Measurements from ENCODE around the gene PPP1R9A.

Gene PPP1R9A

DNA sequence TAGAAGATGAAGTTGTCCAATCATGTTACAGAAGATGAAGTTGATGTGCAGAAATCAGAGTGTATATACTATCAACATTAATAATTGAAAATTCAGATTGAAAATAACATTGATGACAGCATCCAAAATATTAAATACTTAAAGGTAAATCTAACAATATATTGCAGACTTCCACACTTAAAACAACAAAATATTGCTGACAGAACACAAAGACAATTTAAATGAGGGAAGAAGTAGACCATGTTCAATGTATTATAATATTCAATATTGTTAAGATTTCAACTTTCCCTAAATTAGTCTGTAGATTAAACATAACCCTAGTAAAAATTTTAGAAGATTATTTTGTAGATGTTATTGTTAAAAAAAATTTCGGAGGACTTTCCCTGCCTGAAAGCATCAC lies 265.0 kb downstream of the PPP1R9A start:
- 91 to 100% methylated on average over 1 of the region's 1 CpG for WGBS, 2 experiments
- Histone ChIP-seq H3K4me1 (ENCODE audit: control insufficient read depth, insufficient read depth, low read length) (no peaks in the 10 kb centered on the region), H3K27me3 (ENCODE audit: control insufficient read depth, insufficient read depth, low read length, poor library complexity, severe bottlenecking) (no peaks in the 10 kb centered on the region), H3K27ac (ENCODE audit: insufficient read depth, low read depth, low read length, poor library complexity, severe bottlenecking) (no peak overlapping the region), H3K9me3 (ENCODE audit: control insufficient read depth, low read length) (no peaks in the 10 kb centered on the region), H3K4me3 (ENCODE audit: insufficient read depth, low read depth, low read length) (no peak overlapping the region), H3K36me3 (ENCODE audit: control insufficient read depth, insufficient read depth, low read length) (no peaks in the 10 kb centered on the region)

DNA sequence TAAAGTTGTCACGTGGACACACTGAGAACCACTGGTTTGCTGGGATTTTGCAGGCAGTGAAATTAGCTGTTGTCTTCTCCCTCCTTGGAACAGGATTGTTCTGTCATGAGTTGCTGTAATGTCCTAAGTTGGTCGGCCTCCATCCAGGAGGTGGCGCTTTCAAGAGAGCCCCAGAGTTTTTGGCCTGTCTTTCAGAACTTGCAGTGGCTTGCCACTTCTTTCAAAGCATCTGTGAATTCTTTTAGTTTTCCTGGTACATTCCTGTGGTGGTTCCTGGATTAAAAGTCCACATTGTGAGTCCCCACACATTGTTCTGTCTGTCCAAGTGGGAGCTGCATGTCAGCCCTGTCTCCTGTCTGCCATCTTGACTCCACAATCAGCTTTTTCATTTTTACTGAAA lies 283.1 kb downstream of the PPP1R9A start:
- no peaks in the 10 kb centered on the region for H3K4me1 ChIP-seq (ENCODE audit: control insufficient read depth, insufficient read depth, low read length)
- H3K36me3 ChIP-seq (ENCODE audit: control insufficient read depth, insufficient read depth, low read length): no peaks in the 10 kb centered on the region
- no peaks in the 10 kb centered on the region for H3K9me3 ChIP-seq (ENCODE audit: control insufficient read depth, low read length)
- no peak overlapping the region for H3K4me3 ChIP-seq (ENCODE audit: insufficient read depth, low read depth, low read length)
- 93 to 96% methylated on average over 3 of the region's 3 CpGs for WGBS, 2 experiments
- H3K27me3 ChIP-seq (ENCODE audit: control insufficient read depth, insufficient read depth, low read length, poor library complexity, severe bottlenecking): no peaks in the 10 kb centered on the region
- no peak overlapping the region for H3K27ac ChIP-seq (ENCODE audit: insufficient read depth, low read depth, low read length, poor library complexity, severe bottlenecking)

GRCh38 chr7:95191795-95192194 lies 284.4 kb downstream of the PPP1R9A start:
- Histone ChIP-seq H3K27ac (ENCODE audit: insufficient read depth, low read depth, low read length, poor library complexity, severe bottlenecking) (no peak overlapping the region), H3K4me3 (ENCODE audit: insufficient read depth, low read depth, low read length) (no peak overlapping the region), H3K36me3 (ENCODE audit: control insufficient read depth, insufficient read depth, low read length) (no peaks in the 10 kb centered on the region)

GRCh38 chr7:95198863-95199262 lies 291.5 kb downstream of the PPP1R9A start:
- Histone ChIP-seq H3K9me3 (ENCODE audit: control insufficient read depth, low read length) (no peaks in the 10 kb centered on the region), H3K36me3 (ENCODE audit: control insufficient read depth, insufficient read depth, low read length) (no peaks in the 10 kb centered on the region), H3K27ac (ENCODE audit: insufficient read depth, low read depth, low read length, poor library complexity, severe bottlenecking) (no peak overlapping the region), H3K4me3 (ENCODE audit: insufficient read depth, low read depth, low read length) (no peak overlapping the region), H3K27me3 (ENCODE audit: control insufficient read depth, insufficient read depth, low read length, poor library complexity, severe bottlenecking) (no peaks in the 10 kb centered on the region), H3K4me1 (ENCODE audit: control insufficient read depth, insufficient read depth, low read length) (no peaks in the 10 kb centered on the region)
- WGBS, 2 experiments: 100% methylated on average over 1 of the region's 1 CpG; no CpG with 5 or more reads in 1 of the 2 experiments

More at GRCh38 chr7:95191795-95192194, 284.4 kb downstream of the PPP1R9A start:
- Histone ChIP-seq H3K9me3 (ENCODE audit: control insufficient read depth, low read length) (no peaks in the 10 kb centered on the region), H3K27me3 (ENCODE audit: control insufficient read depth, insufficient read depth, low read length, poor library complexity, severe bottlenecking) (no peaks in the 10 kb centered on the region), H3K4me1 (ENCODE audit: control insufficient read depth, insufficient read depth, low read length) (no peaks in the 10 kb centered on the region)

- 80 to 84% methylated on average over 3 of the region's 3 CpGs for WGBS, 2 experiments
- no peaks in the 10 kb centered on the region for H3K4me1 ChIP-seq (ENCODE audit: control insufficient read depth, insufficient read depth, low read length)
- H3K4me3 ChIP-seq (ENCODE audit: insufficient read depth, low read depth, low read length): no peak overlapping the region
- H3K27me3 ChIP-seq (ENCODE audit: control insufficient read depth, insufficient read depth, low read length, poor library complexity, severe bottlenecking): no peaks in the 10 kb centered on the region
- no peaks in the 10 kb centered on the region for H3K9me3 ChIP-seq (ENCODE audit: control insufficient read depth, low read length)
- no peaks in the 10 kb centered on the region for H3K36me3 ChIP-seq (ENCODE audit: control insufficient read depth, insufficient read depth, low read length)
- H3K27ac ChIP-seq (ENCODE audit: insufficient read depth, low read depth, low read length, poor library complexity, severe bottlenecking): no peak overlapping the region
Observed at GRCh38 chr7:95199779-95200558, 292.6 kb downstream of the PPP1R9A start.

DNA sequence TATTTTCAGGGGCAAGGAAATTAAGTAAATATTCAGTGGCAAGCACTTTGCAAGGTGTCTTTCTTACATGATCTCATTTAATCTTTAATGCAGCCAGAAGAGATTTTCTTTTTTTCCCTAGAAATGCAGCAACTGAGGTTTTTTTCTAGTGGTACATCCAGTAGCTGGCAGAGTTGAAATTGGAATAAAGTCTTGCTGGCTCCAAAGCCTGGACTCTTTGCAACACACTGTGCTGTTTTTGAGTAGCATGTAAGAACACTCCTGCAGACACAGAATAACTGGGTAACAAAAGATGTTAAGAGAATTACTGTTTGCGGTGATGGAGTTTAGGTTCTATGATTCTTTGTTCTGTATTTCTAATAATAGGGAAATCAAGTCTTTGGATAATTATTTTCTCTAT lies 293.3 kb downstream of the PPP1R9A start:
- Histone ChIP-seq H3K4me1 (ENCODE audit: control insufficient read depth, insufficient read depth, low read length) (no peaks in the 10 kb centered on the region), H3K4me3 (ENCODE audit: insufficient read depth, low read depth, low read length) (no peak overlapping the region), H3K27me3 (ENCODE audit: control insufficient read depth, insufficient read depth, low read length, poor library complexity, severe bottlenecking) (no peaks in the 10 kb centered on the region), H3K36me3 (ENCODE audit: control insufficient read depth, insufficient read depth, low read length) (no peaks in the 10 kb centered on the region), H3K27ac (ENCODE audit: insufficient read depth, low read depth, low read length, poor library complexity, severe bottlenecking) (no peak overlapping the region), H3K9me3 (ENCODE audit: control insufficient read depth, low read length) (no peaks in the 10 kb centered on the region)
- WGBS, 2 experiments: 83 to 92% methylated on average over 1 of the region's 1 CpG

GRCh38 chr7:95201727-95202126 lies 294.3 kb downstream of the PPP1R9A start:
- Histone ChIP-seq H3K36me3 (ENCODE audit: control insufficient read depth, insufficient read depth, low read length) (no peaks in the 10 kb centered on the region), H3K4me1 (ENCODE audit: control insufficient read depth, insufficient read depth, low read length) (no peaks in the 10 kb centered on the region), H3K9me3 (ENCODE audit: control insufficient read depth, low read length) (no peaks in the 10 kb centered on the region), H3K4me3 (ENCODE audit: insufficient read depth, low read depth, low read length) (no peak overlapping the region), H3K27me3 (ENCODE audit: control insufficient read depth, insufficient read depth, low read length, poor library complexity, severe bottlenecking) (no peaks in the 10 kb centered on the region), H3K27ac (ENCODE audit: insufficient read depth, low read depth, low read length, poor library complexity, severe bottlenecking) (no peak overlapping the region)

DNA sequence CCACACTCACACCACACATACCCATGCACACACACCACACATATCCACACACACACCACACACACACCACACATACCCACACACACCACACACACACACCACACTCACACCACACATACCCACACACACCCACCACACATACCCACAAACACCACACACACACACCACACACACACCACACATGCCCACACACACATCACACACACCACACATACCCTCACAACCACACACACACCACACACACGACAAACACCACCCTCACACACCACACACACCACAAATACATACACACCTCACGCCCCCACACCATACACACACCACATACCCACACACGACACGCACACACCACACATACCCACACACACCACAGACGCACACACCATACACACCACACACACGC lies 297.2 kb downstream of the PPP1R9A start:
- Histone ChIP-seq H3K9me3 (ENCODE audit: control insufficient read depth, low read length) (no peaks in the 10 kb centered on the region), H3K4me3 (ENCODE audit: insufficient read depth, low read depth, low read length) (no peak overlapping the region), H3K4me1 (ENCODE audit: control insufficient read depth, insufficient read depth, low read length) (no peaks in the 10 kb centered on the region), H3K27ac (ENCODE audit: insufficient read depth, low read depth, low read length, poor library complexity, severe bottlenecking) (no peak overlapping the region), H3K36me3 (ENCODE audit: control insufficient read depth, insufficient read depth, low read length) (no peaks in the 10 kb centered on the region), H3K27me3 (ENCODE audit: control insufficient read depth, insufficient read depth, low read length, poor library complexity, severe bottlenecking) (no peaks in the 10 kb centered on the region)
- WGBS, 2 experiments: 87 to 92% methylated on average over 6 of the region's 6 CpGs

GRCh38 chr7:95205665-95206225 lies 298.4 kb downstream of the PPP1R9A start:
- 85% methylated on average over 1 of the region's 1 CpG for WGBS, 2 experiments
- no peaks in the 10 kb centered on the region for H3K9me3 ChIP-seq (ENCODE audit: control insufficient read depth, low read length)
- no peaks in the 10 kb centered on the region for H3K27me3 ChIP-seq (ENCODE audit: control insufficient read depth, insufficient read depth, low read length, poor library complexity, severe bottlenecking)
- H3K36me3 ChIP-seq (ENCODE audit: control insufficient read depth, insufficient read depth, low read length): no peaks in the 10 kb centered on the region
- H3K27ac ChIP-seq (ENCODE audit: insufficient read depth, low read depth, low read length, poor library complexity, severe bottlenecking): no peak overlapping the region
- no peak overlapping the region for H3K4me3 ChIP-seq (ENCODE audit: insufficient read depth, low read depth, low read length)
- H3K4me1 ChIP-seq (ENCODE audit: control insufficient read depth, insufficient read depth, low read length): no peaks in the 10 kb centered on the region

- H3K27ac ChIP-seq (ENCODE audit: insufficient read depth, low read depth, low read length, poor library complexity, severe bottlenecking): no peak overlapping the region
- H3K36me3 ChIP-seq (ENCODE audit: control insufficient read depth, insufficient read depth, low read length): no peaks in the 10 kb centered on the region
- H3K27me3 ChIP-seq (ENCODE audit: control insufficient read depth, insufficient read depth, low read length, poor library complexity, severe bottlenecking): no peaks in the 10 kb centered on the region
- H3K4me3 ChIP-seq (ENCODE audit: insufficient read depth, low read depth, low read length): no peak overlapping the region
- no peaks in the 10 kb centered on the region for H3K4me1 ChIP-seq (ENCODE audit: control insufficient read depth, insufficient read depth, low read length)
- 94 to 100% methylated on average over 2 of the region's 2 CpGs for whole genome bisulfite sequencing, 2 experiments
- H3K9me3 ChIP-seq (ENCODE audit: control insufficient read depth, low read length): no peaks in the 10 kb centered on the region
Observed at GRCh38 chr7:95209276-95209675, 301.9 kb downstream of the PPP1R9A start.

Measured in ectodermal cell (in vitro differentiated cells).